ENCODE measurements around the gene YY1.
"Not testable (repeated sequence)": the region's sequence is repeated elsewhere in the genome, so short reads cannot be mapped to it uniquely, and the experiment has no call there.

DNA sequence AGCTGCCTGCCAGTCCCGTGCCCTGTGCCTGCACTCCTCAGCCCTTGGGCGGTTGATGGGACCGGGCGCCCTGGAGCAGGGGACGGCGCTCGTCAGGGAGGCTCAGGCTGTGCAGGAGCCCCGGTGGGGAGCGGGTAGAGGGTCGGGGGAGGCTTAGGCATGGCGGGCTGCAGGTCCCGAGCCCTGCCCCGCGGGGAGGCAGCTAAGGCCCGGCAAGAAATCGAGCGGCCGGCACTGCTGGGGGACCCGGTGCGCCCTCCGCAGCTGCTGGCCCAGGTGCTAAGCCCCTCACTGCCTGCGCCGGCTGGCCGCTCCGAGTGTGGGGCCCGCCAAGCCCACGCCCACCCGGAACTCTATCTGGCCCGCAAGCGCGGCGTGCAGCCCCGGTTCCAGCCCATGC, 30.8 kb upstream of the YY1 start:
- TF ChIP-seq, protein P1, sequence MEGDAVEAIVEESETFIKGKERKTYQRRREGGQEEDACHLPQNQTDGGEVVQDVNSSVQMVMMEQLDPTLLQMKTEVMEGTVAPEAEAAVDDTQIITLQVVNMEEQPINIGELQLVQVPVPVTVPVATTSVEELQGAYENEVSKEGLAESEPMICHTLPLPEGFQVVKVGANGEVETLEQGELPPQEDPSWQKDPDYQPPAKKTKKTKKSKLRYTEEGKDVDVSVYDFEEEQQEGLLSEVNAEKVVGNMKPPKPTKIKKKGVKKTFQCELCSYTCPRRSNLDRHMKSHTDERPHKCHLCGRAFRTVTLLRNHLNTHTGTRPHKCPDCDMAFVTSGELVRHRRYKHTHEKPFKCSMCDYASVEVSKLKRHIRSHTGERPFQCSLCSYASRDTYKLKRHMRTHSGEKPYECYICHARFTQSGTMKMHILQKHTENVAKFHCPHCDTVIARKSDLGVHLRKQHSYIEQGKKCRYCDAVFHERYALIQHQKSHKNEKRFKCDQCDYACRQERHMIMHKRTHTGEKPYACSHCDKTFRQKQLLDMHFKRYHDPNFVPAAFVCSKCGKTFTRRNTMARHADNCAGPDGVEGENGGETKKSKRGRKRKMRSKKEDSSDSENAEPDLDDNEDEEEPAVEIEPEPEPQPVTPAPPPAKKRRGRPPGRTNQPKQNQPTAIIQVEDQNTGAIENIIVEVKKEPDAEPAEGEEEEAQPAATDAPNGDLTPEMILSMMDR (IDR thresholded peaks at IDR 0.05): not testable (repeated sequence)
- not testable (repeated sequence) for TF ChIP-seq EP300, POLR2A (IDR thresholded peaks at IDR 0.05)

All from upper lobe of left lung (tissue), 4 donors.